GM23248 (cell line): ENCODE measurements around the gene PPP4C. TPM values are rescaled to one million over a fixed set of nuclear protein-coding genes. Genes with fewer than 3 reads are reported as not detected.

ENCODE experiments used
- DNase-seq: peaks from one replicate; pipeline ENCODE4 v3.0.0-alpha.2; 2015
- H2AFZ ChIP-seq: fragments of 200-600 bp; sonication (generic); 2 replicates; pipeline ENCODE4 v1.6.1; 2016; ENCODE audit warnings: antibody characterized with exemption
- H3F3A ChIP-seq: fragments of 200-600 bp; sonication (generic); 2 replicates; pipeline ENCODE4 v1.6.1; 2016; ENCODE audit warnings: mild to moderate bottlenecking, antibody characterized with exemption, mixed run types; ENCODE audit not compliant: insufficient read depth
- H3K27ac ChIP-seq: fragments of 200-600 bp; sonication (generic); 2 replicates; pipeline ENCODE4 v1.5.1; 2016; ENCODE audit warnings: mild to moderate bottlenecking
- H3K27me3 ChIP-seq: fragments of 200-600 bp; sonication (generic); replicated peaks from 2 replicates; pipeline ENCODE4 v1.6.1; 2016; ENCODE audit warnings: mild to moderate bottlenecking; ENCODE audit not compliant: insufficient read depth
- H3K36me3 ChIP-seq: fragments of 200-600 bp; sonication (generic); 2 replicates; pipeline ENCODE4 v1.6.1; 2016; ENCODE audit warnings: low read depth, mild to moderate bottlenecking
- H3K4me1 ChIP-seq: fragments of 200-600 bp; sonication (generic); 2 replicates; pipeline ENCODE4 v1.6.1; 2016; ENCODE audit warnings: mild to moderate bottlenecking; ENCODE audit not compliant: insufficient read depth
- H3K4me2 ChIP-seq: fragments of 200-600 bp; sonication (generic); one replicate; pipeline ENCODE4 v1.6.1; 2016; ENCODE audit warnings: mild to moderate bottlenecking; ENCODE audit not compliant: unreplicated experiment
- H3K4me3 ChIP-seq: fragments of 200-600 bp; sonication (generic); 2 replicates; pipeline ENCODE4 v1.5.1; 2016; ENCODE audit warnings: mild to moderate bottlenecking
- H3K79me2 ChIP-seq: fragments of 200-600 bp; sonication (generic); 2 replicates; pipeline ENCODE4 v1.6.1; 2016; ENCODE audit warnings: mild to moderate bottlenecking; ENCODE audit not compliant: insufficient read depth
- H3K9ac ChIP-seq: fragments of 200-600 bp; sonication (generic); 2 replicates; pipeline ENCODE4 v1.6.1; 2016; ENCODE audit warnings: mild to moderate bottlenecking
- H3K9me2 ChIP-seq: fragments of 200-600 bp; sonication (generic); 2 replicates; pipeline ENCODE4 v1.6.1; 2016; ENCODE audit warnings: mixed run types, mild to moderate bottlenecking, moderate library complexity; ENCODE audit not compliant: insufficient read depth
- H3K9me3 ChIP-seq: fragments of 200-600 bp; sonication (generic); one replicate; pipeline ENCODE4 v1.6.1; 2017; ENCODE audit warnings: low read depth
- H4K20me1 ChIP-seq: fragments of 200-600 bp; sonication (generic); 2 replicates; pipeline ENCODE4 v1.6.0; 2016; ENCODE audit not compliant: insufficient read depth
- EZH2 ChIP-seq: fragments of 200-600 bp; sonication (generic); IDR thresholded peaks from 2 replicates; pipeline ENCODE4 v1.6.1; 2018; ENCODE audit warnings: antibody characterized with exemption, mild to moderate bottlenecking; ENCODE audit not compliant: insufficient read depth, poor library complexity, severe bottlenecking
- EZH2phosphoT487 ChIP-seq: fragments of 200-600 bp; sonication (generic); IDR thresholded peaks from 2 replicates; pipeline ENCODE4 v1.6.1; 2018; ENCODE audit warnings: antibody characterized with exemption, moderate library complexity, mild to moderate bottlenecking, low read depth; ENCODE audit not compliant: insufficient read depth
- WGBS, 2 experiments: methylation state at CpG; one replicate each; pipeline ENCODE4 v1.1.6; 2015 to 2017; ENCODE audit warnings: low lambda C conversion rate in 2 of 2, low coverage in 1 of 2; ENCODE audit errors: missing lambda C conversion rate in 2 of 2; 5-methylcytosine and 5-hydroxymethylcytosine counted together
- in situ Hi-C: fragments of 300-500 bp; cut with MboI; formaldehyde crosslinking; loops from 2 replicates; pipeline ENCODE4 v1.15.0; 2020
- polyA plus RNA-seq: library from polyadenylated mRNA; unstranded; fragments of >200 nt; fragmentation: Nextera tagmentation; extraction: Ambion mirVana; gene quantifications from 2 replicates; pipeline ENCODE4 v1.2.1, GENCODE V29; 2016
- total RNA-seq: library from RNA; depleted of rRNA; stranded (reverse); fragments of >200 nt; shearing (Covaris generic); gene quantifications from 2 replicates; pipeline ENCODE4 v1.2.3, GENCODE V29; 2014

PPP4C gene
- total and polyA plus RNA-seq, 2 experiments from 2014 or later: 168 to 205 TPM

DNA sequence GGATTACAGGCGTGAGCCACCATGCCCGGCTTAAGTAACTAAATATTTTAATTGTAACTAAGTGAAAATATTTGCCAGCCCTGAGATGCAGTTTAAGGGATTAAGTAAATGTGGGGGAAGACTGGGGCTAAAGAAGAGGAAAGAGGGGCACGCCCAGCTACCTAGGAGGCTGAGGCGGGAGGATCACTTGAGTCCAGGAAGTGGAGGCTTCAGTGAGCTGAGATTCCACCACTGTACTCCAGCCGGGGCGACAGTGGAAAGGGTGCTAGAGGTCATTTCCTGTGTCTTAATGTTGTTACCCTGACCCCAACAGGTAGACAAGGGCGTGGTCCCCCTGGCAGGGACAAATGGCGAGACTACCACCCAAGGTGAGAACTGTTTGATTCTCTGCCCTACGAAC is 7.5 kb upstream of the PPP4C start:
- DNase-seq: no peak
- H3K36me3 ChIP-seq: peaks cover 56% of the 10 kb centered on the region
- peak overlapping the region; percentile 82 for H3K4me3 ChIP-seq
- H3K4me1 ChIP-seq: peaks cover 41% of the 10 kb centered on the region
- H3K79me2 ChIP-seq: peaks cover 73% of the 10 kb centered on the region
- H3F3A ChIP-seq: peaks cover 71% of the 10 kb centered on the region
- H3K9me2 ChIP-seq: no peaks in the 10 kb centered on the region
- peak overlapping the region; percentile 91 for H3K4me2 ChIP-seq
- H2AFZ ChIP-seq: no peak overlapping the region
- H4K20me1 ChIP-seq: peaks cover 26% of the 10 kb centered on the region; the same call in 1 of the 2 replicates
- H3K9ac ChIP-seq: peak overlapping the region; percentile 92
- peak overlapping the region; percentile 35 for H3K27ac ChIP-seq
- in situ Hi-C loops: no loop called here
- no peaks in the 10 kb centered on the region for H3K9me3 ChIP-seq
- TF ChIP-seq EZH2 (no peak), EZH2phosphoT487 (no peak)
- 81 to 86% methylated on average over 9 of the region's 9 CpGs for WGBS, 2 experiments
- H3K27me3 ChIP-seq: no peaks in the 10 kb centered on the region

DNA sequence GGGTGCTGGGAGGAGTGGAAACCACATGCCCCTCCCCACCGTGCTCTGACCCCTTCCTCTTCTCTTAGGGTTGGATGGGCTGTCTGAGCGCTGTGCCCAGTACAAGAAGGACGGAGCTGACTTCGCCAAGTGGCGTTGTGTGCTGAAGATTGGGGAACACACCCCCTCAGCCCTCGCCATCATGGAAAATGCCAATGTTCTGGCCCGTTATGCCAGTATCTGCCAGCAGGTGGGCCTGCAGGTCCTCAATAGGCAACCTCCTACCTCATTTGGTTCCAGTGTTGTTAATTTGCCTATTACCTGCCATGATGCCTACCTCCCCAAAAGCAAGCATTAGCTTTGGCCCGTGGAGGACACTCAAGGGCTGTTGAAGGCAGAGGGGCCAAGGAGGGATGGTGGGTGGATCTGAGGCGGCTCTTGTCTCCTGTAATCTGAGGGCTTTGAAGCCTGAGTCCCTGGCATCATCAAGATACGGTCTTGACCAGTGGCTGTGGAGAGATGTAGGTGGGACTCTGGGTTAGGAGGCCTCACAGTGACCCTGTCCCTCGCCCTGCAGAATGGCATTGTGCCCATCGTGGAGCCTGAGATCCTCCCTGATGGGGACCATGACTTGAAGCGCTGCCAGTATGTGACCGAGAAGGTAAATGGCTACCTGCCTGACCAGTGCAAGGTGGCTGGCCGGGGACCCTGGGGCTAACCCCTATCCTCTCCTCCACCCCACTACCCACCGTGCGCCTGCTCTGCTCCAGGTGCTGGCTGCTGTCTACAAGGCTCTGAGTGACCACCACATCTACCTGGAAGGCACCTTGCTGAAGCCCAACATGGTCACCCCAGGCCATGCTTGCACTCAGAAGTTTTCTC is 6.8 kb upstream of the PPP4C start:
- Histone ChIP-seq H3K4me3 (peak overlapping the region; percentile 82), H3K9ac (peak overlapping the region; percentile 92), H4K20me1 (peaks cover 26% of the 10 kb centered on the region; the same call in 1 of the 2 replicates), H3K36me3 (peaks cover 60% of the 10 kb centered on the region), H3F3A (peaks cover 73% of the 10 kb centered on the region), H3K27ac (peak overlapping the region; percentile 35), H3K4me1 (peaks cover 35% of the 10 kb centered on the region), H3K4me2 (peak overlapping the region; percentile 91), H3K27me3 (no peaks in the 10 kb centered on the region), H3K79me2 (peaks cover 66% of the 10 kb centered on the region), H2AFZ (no peak overlapping the region), H3K9me2 (no peaks in the 10 kb centered on the region), H3K9me3 (no peaks in the 10 kb centered on the region)
- DNase-seq: peak; percentile 65
- 86 to 89% methylated on average over 17 of the region's 17 CpGs for WGBS, 2 experiments
- in situ Hi-C loops: no loop called here
- TF ChIP-seq EZH2phosphoT487 (no peak), EZH2 (no peak)

DNA sequence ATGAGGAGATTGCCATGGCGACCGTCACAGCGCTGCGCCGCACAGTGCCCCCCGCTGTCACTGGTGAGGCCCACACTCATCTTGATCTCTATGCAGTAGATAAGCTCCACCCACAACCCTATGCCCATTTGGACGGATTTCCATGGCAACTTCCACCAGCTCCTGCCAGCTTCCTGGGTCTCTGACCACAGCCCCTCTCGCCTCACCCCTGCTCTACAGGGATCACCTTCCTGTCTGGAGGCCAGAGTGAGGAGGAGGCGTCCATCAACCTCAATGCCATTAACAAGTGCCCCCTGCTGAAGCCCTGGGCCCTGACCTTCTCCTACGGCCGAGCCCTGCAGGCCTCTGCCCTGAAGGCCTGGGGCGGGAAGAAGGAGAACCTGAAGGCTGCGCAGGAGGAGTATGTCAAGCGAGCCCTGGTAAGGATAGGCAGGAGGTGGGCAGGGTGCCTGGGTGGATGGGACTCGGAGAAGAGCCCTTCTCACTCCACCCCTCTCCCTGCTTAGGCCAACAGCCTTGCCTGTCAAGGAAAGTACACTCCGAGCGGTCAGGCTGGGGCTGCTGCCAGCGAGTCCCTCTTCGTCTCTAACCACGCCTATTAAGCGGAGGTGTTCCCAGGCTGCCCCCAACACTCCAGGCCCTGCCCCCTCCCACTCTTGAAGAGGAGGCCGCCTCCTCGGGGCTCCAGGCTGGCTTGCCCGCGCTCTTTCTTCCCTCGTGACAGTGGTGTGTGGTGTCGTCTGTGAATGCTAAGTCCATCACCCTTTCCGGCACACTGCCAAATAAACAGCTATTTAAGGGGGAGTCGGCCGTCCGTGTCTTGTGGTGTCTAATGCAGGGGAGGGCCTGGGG is 6.0 kb upstream of the PPP4C start:
- WGBS, 2 experiments: 79 to 82% methylated on average over 27 to 31 of the region's 31 CpGs
- H3K27me3 ChIP-seq: no peaks in the 10 kb centered on the region
- H3F3A ChIP-seq: peaks cover 82% of the 10 kb centered on the region
- H3K4me3 ChIP-seq: peak overlapping the region; percentile 82
- H3K79me2 ChIP-seq: peaks cover 63% of the 10 kb centered on the region
- no peaks in the 10 kb centered on the region for H3K9me3 ChIP-seq
- peak overlapping the region; percentile 92 for H3K9ac ChIP-seq
- TF ChIP-seq EZH2: no peak
- TF ChIP-seq EZH2phosphoT487: no peak
- H3K9me2 ChIP-seq: no peaks in the 10 kb centered on the region
- no peak overlapping the region for H2AFZ ChIP-seq
- no peak for DNase-seq
- peak overlapping the region; percentile 91 for H3K4me2 ChIP-seq
- peaks cover 30% of the 10 kb centered on the region for H3K4me1 ChIP-seq
- peak overlapping the region; percentile 35 for H3K27ac ChIP-seq
- in situ Hi-C loops: loop anchor here (5.0 kb wide), 1 partner anchor 52 kb away; the partner anchor contains the start of gene MAPK3
- peaks cover 26% of the 10 kb centered on the region; the same call in 1 of the 2 replicates for H4K20me1 ChIP-seq
- peaks cover 60% of the 10 kb centered on the region for H3K36me3 ChIP-seq

DNA sequence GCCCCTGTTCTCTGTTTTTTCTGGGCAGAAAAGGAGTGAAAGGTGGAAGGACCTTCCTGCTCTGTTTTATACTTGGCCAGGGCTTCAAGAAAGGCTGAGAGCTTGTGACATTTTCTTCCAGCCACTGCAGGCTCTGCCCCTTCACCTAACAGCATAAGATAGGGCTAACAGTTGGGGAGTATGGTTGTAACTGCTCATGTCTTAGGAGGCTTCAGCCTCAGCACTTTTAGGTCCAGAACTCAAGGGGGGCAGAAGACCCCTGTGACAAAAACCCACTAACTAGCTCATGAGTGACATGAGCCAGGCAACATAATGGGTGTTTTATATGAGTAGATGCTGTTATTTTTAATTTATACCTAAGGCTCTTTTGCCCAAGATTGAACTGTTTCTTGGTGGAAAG is 5.3 kb upstream of the PPP4C start:
- H4K20me1 ChIP-seq: peaks cover 26% of the 10 kb centered on the region; the same call in 1 of the 2 replicates
- H3K4me1 ChIP-seq: peaks cover 34% of the 10 kb centered on the region
- H3K4me2 ChIP-seq: peak overlapping the region; percentile 91
- peak overlapping the region; percentile 92; the same call in 1 of the 2 replicates for H3K9ac ChIP-seq
- DNase-seq: no peak
- H3K27ac ChIP-seq: peak overlapping the region; percentile 35
- in situ Hi-C loops: loop anchor here (5.0 kb wide), 1 partner anchor 52 kb away; the partner anchor contains the start of gene MAPK3
- H3K9me3 ChIP-seq: no peaks in the 10 kb centered on the region
- H3K4me3 ChIP-seq: peak overlapping the region; percentile 82; the same call in 1 of the 2 replicates
- TF ChIP-seq EZH2: no peak
- H2AFZ ChIP-seq: no peak overlapping the region
- H3K27me3 ChIP-seq: no peaks in the 10 kb centered on the region
- H3K36me3 ChIP-seq: peaks cover 60% of the 10 kb centered on the region
- no peaks in the 10 kb centered on the region for H3K9me2 ChIP-seq
- H3F3A ChIP-seq: peaks cover 88% of the 10 kb centered on the region
- H3K79me2 ChIP-seq: peaks cover 63% of the 10 kb centered on the region
